Endothelial cell of umbilical vein (primary cell): ENCODE results near the gene ANAPC1.
"Not testable (repeated sequence)": the region's sequence is repeated elsewhere in the genome, so short reads cannot be mapped to it uniquely, and the experiment has no call there.

ENCODE experiments used
- FOS ChIP-seq: IDR thresholded peaks from 2 replicates; pipeline ENCODE4 v1.6.1; 2011; ENCODE audit warnings: mild to moderate bottlenecking, low read length, moderate library complexity, borderline replicate concordance; ENCODE audit not compliant: insufficient read depth
- POLR2A ChIP-seq: IDR thresholded peaks from 2 replicates; pipeline ENCODE4 v1.6.1; 2012; ENCODE audit warnings: low read depth, mild to moderate bottlenecking, control low read depth, low read length

GRCh38 chr2:111830479-111830878 lies 53.5 kb downstream of the ANAPC1 start:
- not testable (repeated sequence) for TF ChIP-seq POLR2A, FOS
